Activated B cell treated with CpG ODN at 0.5 μM for 24 hours (primary cell): Measurements from ENCODE around the gene ARID5A. TPM values are rescaled to one million over a fixed set of nuclear protein-coding genes. Genes with fewer than 3 reads are reported as not detected.

Experiments used
- ATAC-seq: fragments of 200-7000 bp; cut with Tn5 transposase; one replicate; pipeline ENCODE4 v1.10.0; 2021; ENCODE audit warnings: low read depth, mild to moderate bottlenecking, moderate library complexity
- CTCF ChIA-PET: fragments of 350-600 bp; sonication (Branson Sonifier 250); formaldehyde crosslinking; loops from one replicate; lab custom pipeline; 2021; ENCODE audit warnings: antibody characterized with exemption; lab: Charles Lee
- POLR2A ChIA-PET: fragments of 350-600 bp; sonication (Branson Sonifier 250); formaldehyde crosslinking; loops from one replicate; lab custom pipeline; 2021; ENCODE audit warnings: antibody characterized with exemption; lab: Charles Lee
- DNase-seq: peaks from one replicate; pipeline ENCODE4 v3.0.0; 2022
- H3K27ac Mint-ChIP-seq: one replicate; pipeline ENCODE4 v1.8.0; 2020; ENCODE audit warnings: mixed read lengths
- H3K27me3 Mint-ChIP-seq: one replicate; pipeline ENCODE4 v1.8.0; 2021; ENCODE audit warnings: mixed read lengths
- H3K36me3 Mint-ChIP-seq: one replicate; pipeline ENCODE4 v1.8.0; 2021; ENCODE audit warnings: low read depth, mixed read lengths
- H3K4me1 Mint-ChIP-seq: one replicate; pipeline ENCODE4 v1.8.0; 2021; ENCODE audit warnings: mixed read lengths
- H3K4me3 Mint-ChIP-seq: one replicate; pipeline ENCODE4 v1.8.0; 2020; ENCODE audit warnings: mild to moderate bottlenecking, mixed read lengths
- H3K9me3 Mint-ChIP-seq: one replicate; pipeline ENCODE4 v1.8.0; 2020; ENCODE audit warnings: mixed read lengths
- intact Hi-C: fragments of 100-400 bp; cut with micrococcal nuclease; formaldehyde crosslinking; loops from one replicate; pipeline ENCODE4 v1.15.1; 2024
- total RNA-seq: library from RNA; stranded (reverse); gene quantifications from 2 replicates; pipeline ENCODE4 v1.2.3, GENCODE V29; 2022
- TF ChIP-seq, protein P1 (sequence below): fragments of 200-600 bp; IDR thresholded peaks from one replicate; pipeline ENCODE4 v1.8.0; 2022; ENCODE audit warnings: antibody characterized with exemption, mild to moderate bottlenecking

ARID5A gene
- total RNA-seq, 1 donor from 2014 or later: 83.5 TPM

DNA sequence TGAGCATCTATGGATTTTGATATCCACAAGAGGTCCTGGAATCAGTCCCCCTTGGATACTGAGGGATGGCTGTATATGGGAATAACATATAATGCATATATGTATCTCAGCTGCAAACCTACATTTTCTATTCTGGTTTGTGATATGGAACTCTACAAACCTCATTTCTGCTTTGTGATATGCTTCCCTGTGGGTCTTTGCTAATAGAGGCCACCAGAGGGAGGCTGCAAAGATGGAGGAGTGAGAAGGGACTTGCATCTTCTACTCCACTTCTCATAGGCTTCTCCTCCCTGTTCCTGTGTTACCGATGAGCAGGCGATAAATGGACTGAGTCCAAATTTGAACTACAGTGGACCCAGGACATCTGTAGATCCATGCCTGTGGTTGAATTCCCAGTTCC is 37.8 kb downstream of the ARID5A start:
- no peak overlapping the region for H3K27ac Mint-ChIP-seq
- H3K9me3 Mint-ChIP-seq: no peaks in the 10 kb centered on the region
- no peaks in the 10 kb centered on the region for H3K36me3 Mint-ChIP-seq
- intact Hi-C loops: no loop called here
- no peaks in the 10 kb centered on the region for H3K27me3 Mint-ChIP-seq
- no peak for DNase-seq
- CTCF ChIA-PET: no interaction called here
- POLR2A ChIA-PET: no interaction called here
- no peaks in the 10 kb centered on the region for H3K4me1 Mint-ChIP-seq
- ATAC-seq: no peak
- H3K4me3 Mint-ChIP-seq: no peak overlapping the region
- TF ChIP-seq, protein P1, sequence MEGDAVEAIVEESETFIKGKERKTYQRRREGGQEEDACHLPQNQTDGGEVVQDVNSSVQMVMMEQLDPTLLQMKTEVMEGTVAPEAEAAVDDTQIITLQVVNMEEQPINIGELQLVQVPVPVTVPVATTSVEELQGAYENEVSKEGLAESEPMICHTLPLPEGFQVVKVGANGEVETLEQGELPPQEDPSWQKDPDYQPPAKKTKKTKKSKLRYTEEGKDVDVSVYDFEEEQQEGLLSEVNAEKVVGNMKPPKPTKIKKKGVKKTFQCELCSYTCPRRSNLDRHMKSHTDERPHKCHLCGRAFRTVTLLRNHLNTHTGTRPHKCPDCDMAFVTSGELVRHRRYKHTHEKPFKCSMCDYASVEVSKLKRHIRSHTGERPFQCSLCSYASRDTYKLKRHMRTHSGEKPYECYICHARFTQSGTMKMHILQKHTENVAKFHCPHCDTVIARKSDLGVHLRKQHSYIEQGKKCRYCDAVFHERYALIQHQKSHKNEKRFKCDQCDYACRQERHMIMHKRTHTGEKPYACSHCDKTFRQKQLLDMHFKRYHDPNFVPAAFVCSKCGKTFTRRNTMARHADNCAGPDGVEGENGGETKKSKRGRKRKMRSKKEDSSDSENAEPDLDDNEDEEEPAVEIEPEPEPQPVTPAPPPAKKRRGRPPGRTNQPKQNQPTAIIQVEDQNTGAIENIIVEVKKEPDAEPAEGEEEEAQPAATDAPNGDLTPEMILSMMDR: no peak

DNA sequence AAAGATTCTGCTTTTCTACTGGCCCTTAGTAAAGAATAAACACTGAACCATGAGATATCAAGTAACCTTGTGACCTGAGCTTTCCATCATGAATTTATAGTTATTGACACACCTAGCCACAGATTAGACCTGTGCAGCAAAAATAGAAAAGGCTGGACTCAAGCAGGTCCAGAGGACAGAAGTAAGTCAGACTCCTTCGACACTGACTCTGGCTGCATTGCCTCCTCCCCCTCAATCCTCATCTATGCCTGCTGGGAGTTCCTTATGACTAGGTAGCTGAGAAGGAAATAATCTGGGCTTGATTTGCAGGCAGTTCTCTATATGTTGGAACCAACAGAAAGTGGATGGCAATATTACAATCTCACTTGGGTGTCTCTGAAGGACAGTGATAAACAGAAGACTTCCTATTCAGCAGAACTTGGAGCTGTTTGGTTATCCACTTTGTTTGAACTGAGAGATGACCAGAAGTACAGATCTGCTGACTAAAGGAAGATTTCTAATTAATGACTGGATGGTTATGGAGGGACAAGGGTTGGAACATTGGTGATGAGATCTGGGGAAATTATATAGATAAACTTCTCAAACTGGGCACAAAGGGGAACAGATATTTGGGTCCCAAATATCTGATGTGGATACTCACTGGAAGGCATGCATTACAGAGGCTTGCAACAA is 39.4 kb downstream of the ARID5A start:
- DNase-seq (no peak), ATAC-seq (no peak)
- no peaks in the 10 kb centered on the region for H3K9me3 Mint-ChIP-seq
- H3K4me3 Mint-ChIP-seq: no peak overlapping the region
- no peak overlapping the region for H3K27ac Mint-ChIP-seq
- H3K36me3 Mint-ChIP-seq: no peaks in the 10 kb centered on the region
- TF ChIP-seq, protein P1: no peak
- H3K4me1 Mint-ChIP-seq: no peaks in the 10 kb centered on the region
- H3K27me3 Mint-ChIP-seq: no peaks in the 10 kb centered on the region
- intact Hi-C loops: no loop called here
- POLR2A ChIA-PET: no interaction called here
- CTCF ChIA-PET: no interaction called here

DNA sequence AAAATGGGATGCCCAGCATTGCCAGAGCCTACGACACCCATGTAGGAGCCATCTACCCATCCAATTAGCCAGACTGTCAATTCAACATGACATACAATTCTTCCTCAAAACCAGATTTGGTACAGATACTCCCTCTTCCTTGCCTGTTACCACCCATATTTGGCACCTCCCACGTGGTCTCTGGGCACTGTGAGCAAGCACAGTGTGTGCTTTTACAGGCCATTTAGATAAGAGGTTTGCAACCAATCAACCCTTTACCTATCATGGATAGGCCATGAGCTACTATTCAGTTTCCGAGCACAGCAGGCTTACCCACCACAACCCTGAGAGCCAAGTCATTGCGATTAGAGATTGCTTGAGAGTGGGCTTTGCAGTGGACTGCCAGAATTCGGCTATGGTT is 40.9 kb downstream of the ARID5A start:
- intact Hi-C loops: no loop called here
- TF ChIP-seq, protein P1: no peak
- ChIA-PET CTCF (no interaction called here), POLR2A (no interaction called here)
- no peak overlapping the region for H3K4me3 Mint-ChIP-seq
- H3K27me3 Mint-ChIP-seq: no peaks in the 10 kb centered on the region
- DNase-seq: no peak
- H3K4me1 Mint-ChIP-seq: no peaks in the 10 kb centered on the region
- H3K36me3 Mint-ChIP-seq: no peaks in the 10 kb centered on the region
- ATAC-seq: no peak
- no peaks in the 10 kb centered on the region for H3K9me3 Mint-ChIP-seq
- no peak overlapping the region for H3K27ac Mint-ChIP-seq

DNA sequence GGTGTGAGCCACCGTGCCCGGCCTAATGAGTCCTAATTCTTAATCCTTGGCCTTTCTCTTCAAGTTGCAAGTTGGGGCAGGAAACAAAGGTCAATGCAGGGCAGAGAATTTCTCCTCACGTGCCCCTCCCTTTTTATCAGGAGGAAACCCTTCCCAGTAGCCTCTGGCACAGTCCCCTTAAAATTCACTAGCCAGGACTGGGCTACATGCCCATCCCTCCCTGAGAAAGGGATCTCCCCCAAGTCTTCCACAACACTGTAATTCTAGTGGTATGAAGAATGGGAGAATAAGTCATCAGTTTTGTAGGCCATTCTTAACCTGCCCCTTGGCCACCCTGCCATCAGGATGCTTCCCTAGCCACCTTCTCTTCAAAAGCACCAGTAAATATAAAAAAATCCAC is 42.2 kb downstream of the ARID5A start:
- ATAC-seq: no peak
- no peaks in the 10 kb centered on the region for H3K36me3 Mint-ChIP-seq
- TF ChIP-seq, protein P1: no peak
- no peak for DNase-seq
- intact Hi-C loops: no loop called here
- ChIA-PET POLR2A (no interaction called here), CTCF (no interaction called here)
- no peaks in the 10 kb centered on the region for H3K9me3 Mint-ChIP-seq
- no peak overlapping the region for H3K27ac Mint-ChIP-seq
- H3K27me3 Mint-ChIP-seq: no peaks in the 10 kb centered on the region
- no peaks in the 10 kb centered on the region for H3K4me1 Mint-ChIP-seq
- H3K4me3 Mint-ChIP-seq: no peak overlapping the region

DNA sequence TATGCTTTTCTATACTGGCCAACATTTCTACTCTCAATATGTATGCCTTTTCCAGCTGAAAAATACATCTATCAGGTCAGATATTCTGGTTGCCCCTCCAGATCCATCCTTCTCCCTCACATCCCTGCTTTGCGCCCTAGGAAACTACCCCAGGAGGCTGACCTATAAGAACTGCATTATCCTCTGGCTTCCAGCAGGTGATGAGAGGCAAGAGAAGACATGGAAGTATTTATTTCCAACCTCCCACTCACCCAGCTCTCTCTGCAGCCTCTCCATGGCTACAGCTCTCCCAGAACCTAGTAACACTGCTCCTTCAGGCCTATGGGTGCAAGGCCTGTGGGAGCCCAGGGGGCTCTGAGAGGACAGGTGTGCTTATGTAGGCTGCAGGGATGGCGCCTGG is 42.9 kb downstream of the ARID5A start:
- ChIA-PET POLR2A (no interaction called here), CTCF (no interaction called here)
- no peaks in the 10 kb centered on the region for H3K4me1 Mint-ChIP-seq
- no peak overlapping the region for H3K27ac Mint-ChIP-seq
- H3K4me3 Mint-ChIP-seq: no peak overlapping the region
- H3K27me3 Mint-ChIP-seq: no peaks in the 10 kb centered on the region
- intact Hi-C loops: no loop called here
- TF ChIP-seq, protein P1: no peak
- DNase-seq (no peak), ATAC-seq (no peak)
- H3K9me3 Mint-ChIP-seq: no peaks in the 10 kb centered on the region
- peaks cover 2% of the 10 kb centered on the region for H3K36me3 Mint-ChIP-seq
